Measurements from ENCODE around the gene CYTH2.
A peak's percentile ranks its signal among the peaks of the same experiment; 100 is the strongest.

CYTH2 gene

GRCh38 chr19:48496959-48497727 is 28.0 kb downstream of the CYTH2 start:
- DNase-seq, result no peak

- no peak for DNase-seq
Observed at GRCh38 chr19:48497728-48498594, 28.8 kb downstream of the CYTH2 start.

DNA sequence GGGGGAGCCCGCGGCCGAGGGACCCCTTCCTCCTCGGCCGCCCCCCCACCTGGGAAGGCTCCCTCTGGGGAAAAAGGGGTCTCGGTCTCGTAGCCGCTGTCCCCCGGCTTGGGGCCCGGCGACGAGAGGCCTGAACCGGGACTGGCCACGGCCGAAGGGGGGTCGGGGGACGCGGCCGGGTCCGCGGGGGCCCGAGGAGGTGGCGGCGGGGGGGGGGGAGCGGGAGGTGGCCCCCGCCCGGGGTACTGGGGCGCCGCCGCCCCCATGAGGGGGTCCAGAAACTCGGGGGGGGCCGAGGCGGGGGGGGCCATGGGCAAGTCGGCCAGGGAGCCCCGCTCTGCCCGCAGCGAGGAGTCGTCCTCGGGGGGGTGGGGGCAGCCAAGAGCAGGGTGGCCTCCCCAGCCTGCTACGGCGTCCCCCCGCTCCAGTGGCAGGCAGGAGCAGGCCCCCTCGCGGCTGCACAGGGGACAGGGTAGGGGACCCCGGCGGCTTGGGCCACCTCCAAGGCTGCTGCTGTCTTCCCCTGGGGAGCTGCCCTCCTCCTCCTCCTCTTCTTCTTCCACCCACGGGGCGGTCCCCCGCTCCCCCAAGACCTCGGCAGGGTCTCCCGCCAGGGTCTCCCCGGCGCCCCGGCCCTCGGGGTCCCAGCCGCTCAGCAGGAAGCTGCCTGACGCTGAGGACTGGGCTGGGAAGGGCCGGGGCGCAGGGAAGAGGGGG is 29.6 kb downstream of the CYTH2 start:
- DNase-seq, result no peak

- DNase-seq, result no peak
Observed at GRCh38 chr19:48499316-48500090, 30.3 kb downstream of the CYTH2 start.

GRCh38 chr19:48500830-48501493 is 31.8 kb downstream of the CYTH2 start:
- no peak for DNase-seq

- peak; percentile 22 for DNase-seq
Observed at GRCh38 chr19:48501494-48502349, 32.6 kb downstream of the CYTH2 start.

GRCh38 chr19:48502350-48503018 is 33.3 kb downstream of the CYTH2 start:
- DNase-seq, result no peak

DNA sequence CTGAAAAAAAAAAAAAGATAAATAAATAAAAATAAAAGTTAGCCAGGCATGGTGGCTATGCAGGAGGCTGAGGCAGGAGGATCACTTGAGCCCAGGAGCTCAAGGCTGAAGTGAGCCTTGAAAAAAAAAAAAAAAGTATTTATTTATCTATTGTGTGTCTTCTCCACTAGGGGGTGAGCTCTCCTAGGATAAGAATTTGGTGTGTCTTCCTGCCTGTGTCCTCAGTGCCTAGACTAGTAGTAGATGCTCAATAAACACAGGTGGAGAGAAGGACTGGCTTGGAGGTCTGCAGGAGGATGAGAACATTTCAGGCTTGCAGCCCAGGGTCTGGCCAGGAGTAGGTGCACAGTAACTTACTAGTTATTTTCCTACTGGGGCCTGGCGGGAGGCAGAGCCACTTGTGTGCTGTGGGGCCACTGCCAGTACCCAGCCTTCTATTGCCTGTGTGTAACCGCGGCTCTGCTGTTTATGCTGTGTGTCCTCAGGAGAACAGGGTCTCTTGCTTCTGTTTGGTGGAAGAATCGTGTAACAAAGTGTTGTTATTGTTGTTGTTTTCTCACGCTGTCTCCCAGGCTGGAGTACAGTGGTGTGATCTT is 37.1 kb downstream of the CYTH2 start:
- no peak for DNase-seq

- no peak for DNase-seq
Observed at GRCh38 chr19:48507911-48508439, 38.8 kb downstream of the CYTH2 start.

- no peak for DNase-seq
Observed at GRCh38 chr19:48508729-48509411, 39.7 kb downstream of the CYTH2 start.

DNA sequence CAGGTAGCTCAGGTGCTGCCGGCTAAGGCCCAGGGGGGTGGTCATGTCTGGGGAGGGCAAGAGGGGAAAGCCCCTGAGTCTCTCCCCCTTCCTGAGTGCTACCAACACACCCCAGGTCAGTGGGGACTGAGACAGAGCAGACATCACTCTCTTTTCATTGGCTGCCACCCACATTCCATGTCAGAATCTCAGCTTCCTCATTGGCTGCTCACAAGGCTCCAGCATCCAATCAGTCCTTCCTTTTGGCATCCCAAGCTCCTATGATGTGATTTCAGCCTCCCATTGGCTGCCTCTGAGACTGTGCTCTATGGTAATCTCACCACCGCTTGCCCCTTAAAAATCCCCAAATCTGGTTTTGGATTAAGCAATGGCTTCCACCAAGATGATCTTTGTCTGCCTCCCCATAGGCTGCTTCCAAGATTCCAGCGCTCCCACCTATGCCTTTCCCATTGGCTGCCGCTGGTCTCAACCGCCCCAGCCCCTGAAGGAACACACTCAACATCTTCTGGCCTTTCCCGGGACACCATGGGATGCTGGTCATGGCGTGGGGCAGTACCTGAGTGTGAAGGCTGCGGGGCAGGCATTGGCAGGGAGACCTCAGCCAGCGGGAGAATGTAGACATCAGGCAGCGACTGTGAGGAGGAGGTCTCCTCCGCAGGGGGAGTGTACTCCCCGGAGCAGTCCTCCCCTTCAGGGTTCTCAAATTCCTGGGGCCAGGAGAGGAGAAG is 40.5 kb downstream of the CYTH2 start:
- DNase-seq, result no peak

GRCh38 chr19:48510421-48511268 is 41.5 kb downstream of the CYTH2 start:
- no peak for DNase-seq

GRCh38 chr19:48511321-48511731 is 42.2 kb downstream of the CYTH2 start:
- no peak for DNase-seq

- DNase-seq, result peak; percentile 13
Observed at GRCh38 chr19:48511800-48512503, 42.8 kb downstream of the CYTH2 start, which contains the start of gene LMTK3. LMTK3 (minus strand) TSS chr19:48511835; CDS start chr19:48511576, 259 bp downstream.

- DNase-seq, result no peak
Observed at GRCh38 chr19:48512504-48513288, 43.5 kb downstream of the CYTH2 start.
